GM23338 (cell line): ENCODE data around the gene CAT. TPM values are rescaled to one million over a fixed set of nuclear protein-coding genes. Genes with fewer than 3 reads are reported as not detected.
A peak's percentile ranks its signal among the peaks of the same experiment; 100 is the strongest.

ENCODE experiments used
- ATAC-seq: fragments of 200-7000 bp; cut with Tn5 transposase; 3 replicates; pipeline ENCODE4 v1.9.1; 2020
- DNase-seq: peaks from one replicate; pipeline ENCODE4 v3.0.0-alpha.2; 2015; ENCODE audit warnings: low spot score
- H2AFZ ChIP-seq: fragments of 200-600 bp; sonication (generic); 2 replicates; pipeline ENCODE4 v1.8.0; 2016; ENCODE audit warnings: antibody characterized with exemption, mild to moderate bottlenecking, moderate library complexity
- H3F3A ChIP-seq: fragments of 200-600 bp; sonication (generic); replicated peaks from 2 replicates; pipeline ENCODE4 v1.8.0; 2017; ENCODE audit warnings: antibody characterized with exemption, mixed run types, low read depth
- H3K27ac ChIP-seq: fragments of 200-600 bp; sonication (generic); 2 replicates; pipeline ENCODE4 v1.6.1; 2016; ENCODE audit warnings: low read depth
- H3K27me3 ChIP-seq: fragments of 200-600 bp; sonication (generic); 2 replicates; pipeline ENCODE4 v1.8.0; 2016; ENCODE audit warnings: mild to moderate bottlenecking, mixed run types, moderate library complexity; ENCODE audit not compliant: insufficient read depth
- H3K36me3 ChIP-seq: fragments of 200-600 bp; sonication (generic); 2 replicates; pipeline ENCODE4 v1.8.0; 2016; ENCODE audit warnings: mild to moderate bottlenecking; ENCODE audit not compliant: insufficient read depth
- H3K4me1 ChIP-seq: fragments of 200-600 bp; sonication (generic); 2 replicates; pipeline ENCODE4 v1.8.0; 2016; ENCODE audit warnings: mild to moderate bottlenecking, moderate library complexity; ENCODE audit not compliant: insufficient read depth
- H3K4me2 ChIP-seq: fragments of 200-600 bp; sonication (generic); 2 replicates; pipeline ENCODE4 v1.7.1; 2017; ENCODE audit warnings: mixed run types
- H3K4me3 ChIP-seq: fragments of 200-600 bp; sonication (generic); 2 replicates; pipeline ENCODE4 v1.6.1; 2016; ENCODE audit warnings: mixed run types
- H3K79me2 ChIP-seq: fragments of 200-600 bp; sonication (generic); replicated peaks from 2 replicates; pipeline ENCODE4 v1.8.0; 2017; ENCODE audit warnings: mild to moderate bottlenecking; ENCODE audit not compliant: insufficient read depth
- H3K9me2 ChIP-seq: fragments of 200-600 bp; sonication (generic); 2 replicates; pipeline ENCODE4 v1.8.0; 2017; ENCODE audit not compliant: insufficient read depth
- H4K20me1 ChIP-seq: fragments of 200-600 bp; sonication (generic); replicated peaks from 2 replicates; pipeline ENCODE4 v1.8.0; 2017; ENCODE audit warnings: mild to moderate bottlenecking; ENCODE audit not compliant: insufficient read depth
- H3K27ac Mint-ChIP-seq: 2 replicates; pipeline ENCODE4 v1.8.0; 2020; ENCODE audit warnings: inconsistent platforms, mild to moderate bottlenecking, moderate library complexity, mixed read lengths
- H3K27me3 Mint-ChIP-seq: 3 replicates; pipeline ENCODE4 v1.8.0; 2022; ENCODE audit warnings: low read depth, mild to moderate bottlenecking, moderate library complexity, mixed read lengths, inconsistent platforms; ENCODE audit not compliant: insufficient read depth, poor library complexity
- H3K36me3 Mint-ChIP-seq: 3 replicates; pipeline ENCODE4 v1.8.0; 2021; ENCODE audit warnings: low read depth, mild to moderate bottlenecking, inconsistent platforms, moderate library complexity, mixed read lengths
- H3K4me1 Mint-ChIP-seq: 3 replicates; pipeline ENCODE4 v1.8.0; 2020; ENCODE audit warnings: mild to moderate bottlenecking, inconsistent platforms, mixed read lengths
- H3K4me3 Mint-ChIP-seq: 3 replicates; pipeline ENCODE4 v1.8.0; 2021; ENCODE audit warnings: moderate library complexity, mild to moderate bottlenecking, inconsistent platforms, mixed read lengths
- H3K9me3 Mint-ChIP-seq: 3 replicates; pipeline ENCODE4 v1.8.0; 2020; ENCODE audit warnings: moderate library complexity, mild to moderate bottlenecking, inconsistent platforms, mixed read lengths
- CTCF ChIP-seq, 2 experiments: fragments of 200-600 bp in 1 of 2; sonication (generic) in 1 of 2; conservative IDR thresholded peaks; 2 replicates each; pipeline versions ENCODE4 v1.5.1 to v1.6.1; 2016 to 2017; ENCODE audit warnings: antibody characterized with exemption in 2 of 2, low read depth in 2 of 2, mild to moderate bottlenecking in 2 of 2, moderate library complexity in 1 of 2
- ETS1 ChIP-seq: IDR thresholded peaks from 2 replicates; pipeline ENCODE4 v1.6.1; 2016; ENCODE audit warnings: antibody characterized with exemption
- EZH2 ChIP-seq: fragments of 200-600 bp; sonication (generic); IDR thresholded peaks from one replicate; pipeline ENCODE4 v1.8.0; 2017; ENCODE audit warnings: antibody characterized with exemption, mild to moderate bottlenecking, low read depth; ENCODE audit not compliant: unreplicated experiment
- JUNB ChIP-seq: IDR thresholded peaks from one replicate; pipeline ENCODE4 v1.6.1; 2016; ENCODE audit warnings: antibody characterized with exemption; ENCODE audit not compliant: unreplicated experiment
- NANOG ChIP-seq: IDR thresholded peaks from 2 replicates; pipeline ENCODE4 v1.6.1; 2016; ENCODE audit warnings: antibody characterized with exemption, borderline replicate concordance
- POLR2AphosphoS5 ChIP-seq: IDR thresholded peaks from 2 replicates; pipeline ENCODE4 v1.6.1; 2016; ENCODE audit warnings: antibody characterized with exemption, low read depth
- REST ChIP-seq: IDR thresholded peaks from one replicate; pipeline ENCODE4 v1.6.1; 2018; ENCODE audit warnings: antibody characterized with exemption; ENCODE audit not compliant: unreplicated experiment
- STAT1 ChIP-seq: IDR thresholded peaks from one replicate; pipeline ENCODE4 v1.6.1; 2016; ENCODE audit warnings: antibody characterized with exemption; ENCODE audit not compliant: unreplicated experiment
- ZNF114 ChIP-seq: fragments of 250-450 bp; sonication (Bioruptor Pico); IDR thresholded peaks from 2 replicates; pipeline ENCODE4 v1.5.0; 2020; ENCODE audit warnings: mild to moderate bottlenecking, moderate library complexity
- ZNF331 ChIP-seq: fragments of 250-450 bp; sonication (Bioruptor Pico); IDR thresholded peaks from 2 replicates; pipeline ENCODE4 v1.5.0; 2020; ENCODE audit warnings: low read depth, mild to moderate bottlenecking, moderate library complexity
- polyA plus RNA-seq: library from polyadenylated mRNA; unstranded; fragments of >200 nt; fragmentation: Nextera tagmentation; extraction: Ambion mirVana; gene quantifications from 2 replicates; pipeline ENCODE4 v1.2.1, GENCODE V29; 2016
- total RNA-seq: library from RNA; depleted of rRNA; stranded (reverse); fragments of >200 nt; shearing (Covaris generic); gene quantifications from 2 replicates; pipeline ENCODE4 v1.2.3, GENCODE V29; 2014

The CAT gene
- total and polyA plus RNA-seq, 2 experiments from 2014 or later = 15.9 to 24.0 TPM

- Mint-ChIP-seq H3K27ac (peak within 1 kb of the TSS; percentile 51), H3K4me1 (peaks cover 15% of the 10 kb centered on the region), H3K9me3 (no peaks in the 10 kb centered on the region), H3K4me3 (no peak within 1 kb of the TSS), H3K27me3 (peaks cover 6% of the 10 kb centered on the region), H3K36me3 (no peaks in the 10 kb centered on the region)
- Histone ChIP-seq H3F3A (no peaks in the 10 kb centered on the region), H4K20me1 (no peaks in the 10 kb centered on the region), H2AFZ (peak within 1 kb of the TSS; percentile 90), H3K27me3 (no peaks in the 10 kb centered on the region), H3K9me2 (no peaks in the 10 kb centered on the region; the same call in 1 of the 2 replicates), H3K4me2 (0 out of 2 replicates have a peak within 1 kb of the TSS, but pooled peaks have one; percentile 26), H3K79me2 (no peaks in the 10 kb centered on the region), H3K4me3 (no peak within 1 kb of the TSS), H3K27ac (0 out of 2 replicates have a peak within 1 kb of the TSS, but pooled peaks have one; percentile 14), H3K36me3 (no peaks in the 10 kb centered on the region), H3K4me1 (peaks cover 6% of the 10 kb centered on the region; the same call in 1 of the 2 replicates)
- DNase-seq (peak; percentile 21), ATAC-seq (peak; percentile 25)
- no peak for TF ChIP-seq EZH2
- TF ChIP-seq JUNB = no peak
Observed at GRCh38 chr11:34513682-34514449, 75.1 kb downstream of the CAT start, which contains the start of gene ELF5. ELF5 (minus strand) TSS chr11:34513794; CDS start chr11:34505749, 8,045 bp downstream.

- Mint-ChIP-seq H3K4me1 (peaks cover 15% of the 10 kb centered on the region), H3K4me3 (no peak overlapping the region), H3K36me3 (no peaks in the 10 kb centered on the region), H3K27me3 (peaks cover 3% of the 10 kb centered on the region), H3K27ac (no peak overlapping the region), H3K9me3 (no peaks in the 10 kb centered on the region)
- no peaks in the 10 kb centered on the region for H3K36me3 ChIP-seq
- no peaks in the 10 kb centered on the region for H4K20me1 ChIP-seq
- H3K27ac ChIP-seq = no peak overlapping the region
- ATAC-seq = no peak
- H3K9me2 ChIP-seq = no peaks in the 10 kb centered on the region; the same call in 1 of the 2 replicates
- no peak overlapping the region for H3K4me3 ChIP-seq
- no peak overlapping the region for H3K4me2 ChIP-seq
- H2AFZ ChIP-seq = peak overlapping the region; percentile 56; the same call in 1 of the 2 replicates
- no peaks in the 10 kb centered on the region for H3K79me2 ChIP-seq
- H3F3A ChIP-seq = no peaks in the 10 kb centered on the region
- H3K27me3 ChIP-seq = no peaks in the 10 kb centered on the region
- H3K4me1 ChIP-seq = peaks cover 6% of the 10 kb centered on the region; the same call in 1 of the 2 replicates
- DNase-seq = no peak
- TF ChIP-seq EZH2 (no peak), POLR2AphosphoS5 (no peak), ZNF114 (no peak), CTCF (conservative IDR thresholded peaks at IDR 0.05; ENCODE audit: low read depth in 2 of 2) (no peak), NANOG (no peak), ZNF331 (CRISPR knock-in tag) (no peak), REST (no peak), STAT1 (no peak), ETS1 (no peak), JUNB (no peak)
Observed at GRCh38 chr11:34514597-34514996, 75.9 kb downstream of the CAT start.
